HEK293T (cell line): ENCODE results near the gene IL31.

ENCODE experiments used
- CTCF ChIA-PET: fragments of 350-600 bp; formaldehyde crosslinking; extraction: SDS; loops from one replicate; lab custom pipeline; 2021; ENCODE audit warnings: antibody characterized with exemption, inconsistent platforms; lab: Yijun Ruan, JAX
- POLR2A ChIA-PET: fragments of 350-600 bp; formaldehyde crosslinking; extraction: SDS; loops from one replicate; lab custom pipeline; 2020; ENCODE audit warnings: antibody characterized with exemption, inconsistent platforms; lab: Yijun Ruan, JAX
- DNase-seq: peaks from one replicate; pipeline ENCODE4 v3.0.0; 2012; ENCODE audit warnings: mixed read lengths; ENCODE audit errors: extremely low spot score
- ARNT ChIP-seq: fragments of 450-650 bp; IDR thresholded peaks from 2 replicates; pipeline ENCODE4 v1.6.1; 2017; ENCODE audit warnings: mild to moderate bottlenecking
- BHLHE40 ChIP-seq: fragments of 450-650 bp; IDR thresholded peaks from 2 replicates; pipeline ENCODE4 v1.6.1; 2016; ENCODE audit warnings: mild to moderate bottlenecking, moderate library complexity, borderline replicate concordance
- CTBP1 ChIP-seq: fragments of 450-650 bp; IDR thresholded peaks from 2 replicates; pipeline ENCODE4 v1.6.1; 2016; ENCODE audit warnings: borderline replicate concordance
- ELF4 ChIP-seq: fragments of 450-650 bp; IDR thresholded peaks from 2 replicates; pipeline ENCODE4 v1.6.1; 2017; ENCODE audit warnings: antibody characterized with exemption
- FOXA1 ChIP-seq: fragments of 450-650 bp; IDR thresholded peaks from 2 replicates; pipeline ENCODE4 v1.6.1; 2016; ENCODE audit warnings: mild to moderate bottlenecking
- FOXK2 ChIP-seq: fragments of 450-650 bp; IDR thresholded peaks from 2 replicates; pipeline ENCODE4 v1.6.1; 2016; ENCODE audit warnings: mild to moderate bottlenecking
- FOXM1 ChIP-seq: fragments of 450-650 bp; IDR thresholded peaks from 2 replicates; pipeline ENCODE4 v1.6.1; 2017; ENCODE audit warnings: mild to moderate bottlenecking, borderline replicate concordance
- HDGF ChIP-seq: fragments of 450-650 bp; IDR thresholded peaks from 2 replicates; pipeline ENCODE4 v1.6.1; 2017; ENCODE audit warnings: antibody characterized with exemption, borderline replicate concordance
- L3MBTL2 ChIP-seq: fragments of 450-650 bp; conservative IDR thresholded peaks from 2 replicates; pipeline ENCODE4 v1.6.1; 2016; ENCODE audit warnings: mild to moderate bottlenecking
- LEF1 ChIP-seq: fragments of 450-650 bp; IDR thresholded peaks from 2 replicates; pipeline ENCODE4 v1.6.1; 2017; ENCODE audit warnings: mild to moderate bottlenecking, borderline replicate concordance
- NFRKB ChIP-seq: fragments of 450-650 bp; IDR thresholded peaks from 2 replicates; pipeline ENCODE4 v1.6.1; 2016; ENCODE audit warnings: mild to moderate bottlenecking, moderate library complexity
- SP1 ChIP-seq: fragments of 450-650 bp; IDR thresholded peaks from 2 replicates; pipeline ENCODE4 v1.6.1; 2017
- SUZ12 ChIP-seq: fragments of 450-650 bp; IDR thresholded peaks from 2 replicates; pipeline ENCODE4 v1.6.1; 2016; ENCODE audit warnings: mild to moderate bottlenecking
- TARDBP ChIP-seq: fragments of 450-650 bp; IDR thresholded peaks from 2 replicates; pipeline ENCODE4 v1.6.1; 2016
- ZNF384 ChIP-seq: fragments of 450-650 bp; IDR thresholded peaks from 2 replicates; pipeline ENCODE4 v1.6.1; 2016
- TF ChIP-seq, protein P1 (sequence below): fragments of 450-650 bp; IDR thresholded peaks from 2 replicates; pipeline ENCODE4 v1.6.1; 2016

The IL31 gene

DNA sequence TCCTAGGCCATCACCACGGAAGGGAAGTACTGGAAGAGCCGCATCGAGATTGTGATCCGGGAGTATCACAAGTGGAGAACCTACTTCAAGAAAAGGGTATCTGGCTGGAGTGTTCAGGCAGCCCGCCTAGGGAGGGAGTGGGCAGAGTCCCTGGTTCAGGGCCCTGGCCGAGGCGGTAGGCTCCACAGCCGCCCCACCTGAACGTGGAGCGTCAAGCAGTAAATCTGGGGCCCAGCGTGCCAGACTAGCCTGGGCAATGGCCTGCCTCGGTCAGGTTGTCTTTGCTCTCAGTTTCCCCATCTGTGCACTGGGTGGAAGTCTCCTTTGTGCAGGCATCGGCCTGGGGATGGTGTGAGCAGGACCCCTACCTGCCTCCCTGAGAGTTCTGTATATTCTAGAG is 44.9 kb downstream of the IL31 start:
- TF ChIP-seq TARDBP = no peak
- no peak for DNase-seq
- ChIA-PET CTCF (no interaction called here), POLR2A (no interaction called here)

DNA sequence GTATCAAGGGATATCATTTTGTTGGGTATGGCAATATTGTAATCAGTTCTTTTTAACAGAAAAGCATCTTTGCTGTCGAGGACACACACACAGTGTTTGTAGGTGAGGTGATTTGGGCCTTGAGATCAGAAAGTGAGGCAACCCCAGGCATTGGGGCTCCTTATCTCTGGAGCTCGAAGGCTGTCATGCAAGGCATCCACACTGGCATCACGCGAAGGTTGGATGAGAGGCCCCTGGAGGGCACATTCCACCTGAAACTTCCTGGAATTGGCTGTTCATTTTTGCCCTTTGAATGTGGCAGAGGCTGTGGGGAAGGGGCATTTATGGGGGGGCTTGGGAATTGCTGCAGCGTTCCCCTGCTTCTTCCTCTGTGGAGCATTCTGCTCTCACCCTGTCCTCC is 45.5 kb downstream of the IL31 start:
- ChIA-PET POLR2A (no interaction called here), CTCF (no interaction called here)
- TF ChIP-seq SUZ12 (no peak), TARDBP (no peak), ZNF384 (no peak), BHLHE40 (no peak), ELF4 (no peak), FOXM1 (no peak), ARNT (no peak), NFRKB (no peak), SP1 (no peak), HDGF (no peak), FOXA1 (no peak), L3MBTL2 (no peak), FOXK2 (no peak), LEF1 (no peak)
- TF ChIP-seq, protein P1, sequence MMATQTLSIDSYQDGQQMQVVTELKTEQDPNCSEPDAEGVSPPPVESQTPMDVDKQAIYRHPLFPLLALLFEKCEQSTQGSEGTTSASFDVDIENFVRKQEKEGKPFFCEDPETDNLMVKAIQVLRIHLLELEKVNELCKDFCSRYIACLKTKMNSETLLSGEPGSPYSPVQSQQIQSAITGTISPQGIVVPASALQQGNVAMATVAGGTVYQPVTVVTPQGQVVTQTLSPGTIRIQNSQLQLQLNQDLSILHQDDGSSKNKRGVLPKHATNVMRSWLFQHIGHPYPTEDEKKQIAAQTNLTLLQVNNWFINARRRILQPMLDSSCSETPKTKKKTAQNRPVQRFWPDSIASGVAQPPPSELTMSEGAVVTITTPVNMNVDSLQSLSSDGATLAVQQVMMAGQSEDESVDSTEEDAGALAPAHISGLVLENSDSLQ = no peak
- no peak for DNase-seq

DNA sequence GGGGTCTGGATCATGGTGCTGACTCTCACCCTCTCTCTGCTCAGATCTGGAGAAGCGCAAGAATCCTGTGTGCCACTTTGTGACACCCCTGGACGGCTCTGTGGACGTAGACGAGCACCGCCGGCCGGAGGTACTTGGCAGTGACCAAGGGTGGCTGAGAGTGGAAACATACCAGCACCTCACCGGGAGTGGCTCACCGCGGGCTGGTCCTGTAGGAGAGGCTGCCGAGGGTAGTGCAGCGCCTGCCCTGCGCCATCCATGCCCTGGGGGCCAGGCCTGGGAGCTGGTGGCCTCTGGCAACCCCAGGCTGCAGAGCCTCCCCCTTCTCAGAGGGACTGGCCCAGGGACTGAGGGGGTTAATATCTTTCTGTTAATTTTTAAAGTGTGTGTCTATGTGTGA is 46.2 kb downstream of the IL31 start:
- ChIA-PET POLR2A (no interaction called here), CTCF (no interaction called here)
- TF ChIP-seq CTBP1 (no peak), ELF4 (no peak), ARNT (no peak), NFRKB (no peak), ZNF384 (no peak), L3MBTL2 (no peak), SUZ12 (no peak), FOXM1 (no peak), FOXA1 (no peak), HDGF (no peak)
- TF ChIP-seq, protein P1 = no peak
- DNase-seq = no peak

DNA sequence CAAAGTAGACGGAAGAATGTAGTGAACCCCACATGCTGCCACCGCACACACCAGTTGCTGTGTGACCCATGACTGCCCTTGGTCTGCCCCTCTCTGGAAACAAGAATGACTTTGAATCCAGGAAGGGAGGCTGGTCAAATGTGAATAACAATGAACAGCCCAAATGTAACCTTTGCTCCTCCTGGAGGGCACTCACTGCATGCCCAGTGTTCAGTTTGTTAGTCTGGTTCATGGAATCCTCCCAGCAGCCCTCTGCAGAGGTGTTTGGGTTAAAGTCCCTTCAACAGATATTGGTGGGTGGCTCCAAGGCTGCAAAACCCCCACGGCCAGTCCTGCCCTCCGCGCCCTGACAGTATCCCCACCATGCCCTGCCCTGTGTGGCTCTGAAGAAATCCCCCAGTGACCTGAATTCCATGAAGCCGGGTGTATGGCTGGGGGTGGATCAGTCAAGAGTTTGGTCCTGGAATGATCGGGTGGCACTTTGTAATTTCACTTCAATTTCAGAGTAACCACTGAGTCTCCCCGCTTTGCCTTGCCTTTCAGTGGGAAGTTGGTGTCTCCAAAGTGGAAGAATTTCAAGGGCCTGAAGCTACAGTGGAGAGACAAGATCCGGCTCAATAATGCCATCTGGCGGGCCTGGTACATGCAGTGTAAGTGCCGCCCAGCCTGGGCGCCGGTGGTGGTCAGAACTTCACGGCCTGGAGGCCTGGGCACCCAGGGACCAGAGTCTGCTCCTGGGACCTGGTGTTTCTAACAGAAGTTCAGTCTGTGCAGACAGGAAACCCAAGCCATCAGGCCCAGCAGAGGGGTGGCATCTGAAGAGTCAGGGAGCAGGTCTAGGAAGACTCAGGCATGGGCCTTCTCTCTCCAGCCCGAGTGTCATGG is 47.1 kb downstream of the IL31 start:
- CTCF ChIA-PET = no interaction called here
- POLR2A ChIA-PET = no interaction called here
- no peak for DNase-seq
- TF ChIP-seq, protein P1 = no peak

DNA sequence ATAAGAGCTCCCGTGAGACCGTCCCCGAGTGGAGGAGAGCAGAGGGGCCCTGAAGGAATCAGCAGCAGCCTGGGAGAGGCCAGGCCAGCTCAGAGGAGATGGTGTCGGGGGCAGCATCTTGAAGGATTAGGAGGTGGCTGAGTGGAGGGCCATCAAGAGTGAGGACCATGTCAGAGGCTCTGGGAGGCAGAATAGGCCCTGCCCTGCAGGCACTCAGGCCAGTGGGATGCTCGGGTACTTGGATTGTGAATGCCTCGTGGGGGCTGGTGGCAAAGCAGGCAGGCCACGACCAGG is 47.7 kb downstream of the IL31 start:
- POLR2A ChIA-PET = no interaction called here
- no peak for DNase-seq
- no peak for TF ChIP-seq BHLHE40
- TF ChIP-seq FOXM1 = no peak
- no peak for TF ChIP-seq L3MBTL2
- no peak for TF ChIP-seq FOXA1
- TF ChIP-seq SUZ12 = no peak
- no peak for TF ChIP-seq ARNT
- TF ChIP-seq ZNF384 = no peak
- no peak for TF ChIP-seq CTBP1
- no peak for TF ChIP-seq TARDBP
- no peak for TF ChIP-seq SP1
- no peak for TF ChIP-seq HDGF
- TF ChIP-seq NFRKB = no peak
- no peak for TF ChIP-seq LEF1
- no peak for TF ChIP-seq ELF4
- TF ChIP-seq, protein P1 = no peak
- TF ChIP-seq FOXK2 = no peak
- CTCF ChIA-PET = interaction anchor here (0.6 kb wide), 1 partner anchor 150 kb away, joined by 3 read pairs; no protein-coding TSS in a partner anchor
